Left lung (tissue), 10 donors: ENCODE results near the gene MAN1C1. TPM values are rescaled to one million over a fixed set of nuclear protein-coding genes. Genes with fewer than 3 reads are reported as not detected.

Source experiments
- ATAC-seq: fragments of 200-7000 bp; cut with Tn5 transposase; one replicate; pipeline ENCODE4 v1.9.1; 2020; ENCODE audit warnings: moderate library complexity
- DNase-seq, 4 donors: peaks; one replicate each; pipeline ENCODE4 v3.0.0-alpha.2; 2013 to 2020
- H3K27ac ChIP-seq, 2 donors: fragments of 200-600 bp; sonication (generic) in 1 of 2; one replicate each; pipeline versions ENCODE4 v1.5.0 to v1.8.0; 2020 to 2021
- H3K27me3 ChIP-seq, 2 donors: fragments of 200-600 bp; sonication (generic) in 1 of 2; one replicate each; pipeline versions ENCODE4 v1.5.0 to v1.8.0; 2020 to 2021
- H3K36me3 ChIP-seq, 2 donors: fragments of 200-600 bp; sonication (generic) in 1 of 2; one replicate each; pipeline versions ENCODE4 v1.5.0 to v1.8.0; 2020 to 2021
- H3K4me1 ChIP-seq, 2 donors: fragments of 200-600 bp; one replicate each; pipeline ENCODE4 v1.8.0; 2021
- H3K4me3 ChIP-seq, 2 donors: fragments of 200-600 bp; sonication (generic) in 1 of 2; one replicate each; pipeline versions ENCODE4 v1.5.0 to v1.8.0; 2020 to 2021; ENCODE audit warnings: mild to moderate bottlenecking in 1 of 2
- H3K9me3 ChIP-seq, 2 donors: fragments of 200-600 bp; sonication (generic) in 1 of 2; one replicate each; pipeline versions ENCODE4 v1.5.0 to v1.8.0; 2020 to 2021
- intact Hi-C, 2 donors: fragments of 100-400 bp; cut with DNase I; formaldehyde crosslinking; loops; one replicate each; pipeline versions ENCODE4 v1.11.2 to v1.14.2; 2022
- polyA plus RNA-seq, 6 donors: library from polyadenylated mRNA; unstranded; fragments of 120-200 nt; gene quantifications; one replicate each; pipeline ENCODE4 v1.2.1, GENCODE V29; 2013; ENCODE audit not compliant: insufficient read length in 6 of 6
- total RNA-seq, 2 donors: library from RNA; stranded (reverse); fragmentation: NEBNext Ultra II Directional; extraction: Animal tissue kit (Norgen Biotek cat#: 25700); gene quantifications; one replicate each; pipeline ENCODE4 v1.2.1, GENCODE V29; 2021
- TF ChIP-seq, protein P1 (sequence below), 2 donors: fragments of 200-600 bp; sonication (generic) in 1 of 2; IDR thresholded peaks; one replicate each; pipeline versions ENCODE4 v1.5.0 to v1.8.0; 2021; ENCODE audit warnings: antibody characterized with exemption in 2 of 2
- donor health status: DM: no; HTN: yes; CAD: no.
- donor health status: DM: no; HTN: no; CAD: no.

The MAN1C1 gene
- total and polyA plus RNA-seq, 8 donors: 14.9 to 20.3 (median 16.1) TPM

DNA sequence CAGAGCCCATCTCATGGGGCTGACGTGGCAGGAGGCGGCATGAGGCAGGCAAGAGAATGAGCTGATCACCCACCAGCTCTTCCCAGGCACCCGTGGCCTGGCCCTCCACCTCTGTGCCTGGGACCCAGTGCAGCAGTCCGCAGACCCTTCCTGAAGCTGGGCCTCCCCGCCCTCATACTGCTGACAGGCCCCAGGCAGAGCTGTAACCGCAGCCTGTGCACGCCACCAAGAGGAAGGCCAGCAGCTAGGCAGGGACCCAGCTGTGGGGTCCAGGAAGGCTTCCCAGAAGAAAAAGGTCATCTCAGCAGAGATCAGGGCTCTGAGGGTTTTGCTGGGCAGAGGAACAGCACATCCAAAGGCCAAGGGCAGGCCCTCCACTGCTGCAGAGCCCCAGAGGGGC lies 193.3 kb downstream of the MAN1C1 start:
- H3K36me3 ChIP-seq: peaks cover 0 to 83% of the 10 kb centered on the region in 2 donors
- no peak for ATAC-seq
- DNase-seq: no peak
- H3K27ac ChIP-seq: no peak overlapping the region
- TF ChIP-seq, protein P1, sequence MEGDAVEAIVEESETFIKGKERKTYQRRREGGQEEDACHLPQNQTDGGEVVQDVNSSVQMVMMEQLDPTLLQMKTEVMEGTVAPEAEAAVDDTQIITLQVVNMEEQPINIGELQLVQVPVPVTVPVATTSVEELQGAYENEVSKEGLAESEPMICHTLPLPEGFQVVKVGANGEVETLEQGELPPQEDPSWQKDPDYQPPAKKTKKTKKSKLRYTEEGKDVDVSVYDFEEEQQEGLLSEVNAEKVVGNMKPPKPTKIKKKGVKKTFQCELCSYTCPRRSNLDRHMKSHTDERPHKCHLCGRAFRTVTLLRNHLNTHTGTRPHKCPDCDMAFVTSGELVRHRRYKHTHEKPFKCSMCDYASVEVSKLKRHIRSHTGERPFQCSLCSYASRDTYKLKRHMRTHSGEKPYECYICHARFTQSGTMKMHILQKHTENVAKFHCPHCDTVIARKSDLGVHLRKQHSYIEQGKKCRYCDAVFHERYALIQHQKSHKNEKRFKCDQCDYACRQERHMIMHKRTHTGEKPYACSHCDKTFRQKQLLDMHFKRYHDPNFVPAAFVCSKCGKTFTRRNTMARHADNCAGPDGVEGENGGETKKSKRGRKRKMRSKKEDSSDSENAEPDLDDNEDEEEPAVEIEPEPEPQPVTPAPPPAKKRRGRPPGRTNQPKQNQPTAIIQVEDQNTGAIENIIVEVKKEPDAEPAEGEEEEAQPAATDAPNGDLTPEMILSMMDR (IDR thresholded peaks at IDR 0.05): no peak
- no peaks in the 10 kb centered on the region for H3K9me3 ChIP-seq
- peaks cover 15 to 42% of the 10 kb centered on the region in 2 donors for H3K4me1 ChIP-seq
- intact Hi-C loops: no loop called here
- H3K27me3 ChIP-seq: no peaks in the 10 kb centered on the region
- H3K4me3 ChIP-seq: no peak overlapping the region

GRCh38 chr1:25810341-25811299 lies 194.0 kb downstream of the MAN1C1 start:
- H3K36me3 ChIP-seq: peaks cover 0 to 87% of the 10 kb centered on the region in 2 donors
- intact Hi-C loops: no loop called here
- no peak overlapping the region for H3K4me3 ChIP-seq
- ATAC-seq: peak; percentile 81
- H3K27me3 ChIP-seq: no peaks in the 10 kb centered on the region
- H3K27ac ChIP-seq: no peak overlapping the region
- DNase-seq: peak; percentile 46 to 93 (median 66)
- TF ChIP-seq, protein P1 (IDR thresholded peaks at IDR 0.05): peak; percentile 92 to 94
- peaks cover 8 to 36% of the 10 kb centered on the region in 2 donors for H3K4me1 ChIP-seq
- H3K9me3 ChIP-seq: no peaks in the 10 kb centered on the region

DNA sequence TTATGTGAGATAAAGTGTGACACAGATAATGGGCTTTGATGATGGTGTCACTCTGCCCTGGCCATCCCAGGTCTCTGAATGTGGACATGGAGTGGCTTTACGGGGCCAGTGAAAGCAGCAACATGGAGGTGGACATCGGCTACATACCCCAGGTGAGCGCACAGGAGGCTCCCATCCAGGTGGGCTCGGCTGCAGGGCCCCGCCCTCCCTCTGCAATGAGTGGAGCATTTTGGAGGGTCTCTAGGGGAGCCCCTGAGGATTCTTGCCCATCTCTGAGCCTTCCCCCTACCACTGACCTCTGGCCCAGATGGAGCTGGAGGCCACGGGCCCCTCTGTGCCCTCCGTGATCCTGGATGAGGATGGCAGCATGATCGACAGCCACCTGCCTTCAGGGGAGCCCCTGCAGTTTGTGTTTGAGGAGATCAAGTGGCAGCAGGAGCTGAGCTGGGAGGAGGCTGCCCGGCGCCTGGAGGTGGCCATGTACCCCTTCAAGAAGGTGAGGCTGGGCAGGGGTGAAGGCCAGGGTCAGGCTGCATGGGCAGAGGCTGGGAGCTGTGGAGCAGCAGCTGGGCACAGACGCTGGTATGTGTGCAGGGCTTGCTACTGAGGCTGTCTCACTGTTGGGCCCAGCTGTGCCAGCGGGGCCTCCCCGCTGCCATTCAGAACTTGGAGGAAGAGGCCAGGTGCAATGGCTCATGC lies 194.9 kb downstream of the MAN1C1 start:
- TF ChIP-seq, protein P1 (IDR thresholded peaks at IDR 0.05): no peak
- H3K4me1 ChIP-seq: peaks cover under 1 to 28% of the 10 kb centered on the region in 2 donors
- H3K36me3 ChIP-seq: peaks cover 0 to 86% of the 10 kb centered on the region in 2 donors
- intact Hi-C loops: no loop called here
- DNase-seq (no peak), ATAC-seq (no peak)
- no peaks in the 10 kb centered on the region for H3K9me3 ChIP-seq
- H3K4me3 ChIP-seq: no peak overlapping the region
- no peak overlapping the region for H3K27ac ChIP-seq
- no peaks in the 10 kb centered on the region for H3K27me3 ChIP-seq

GRCh38 chr1:25813071-25813733 lies 196.6 kb downstream of the MAN1C1 start:
- Histone ChIP-seq H3K4me3 (no peak overlapping the region), H3K27me3 (no peaks in the 10 kb centered on the region), H3K4me1 (peaks cover 0 to 33% of the 10 kb centered on the region in 2 donors), H3K36me3 (peaks cover 0 to 69% of the 10 kb centered on the region in 2 donors), H3K9me3 (no peaks in the 10 kb centered on the region), H3K27ac (no peak overlapping the region)
- TF ChIP-seq, protein P1 (IDR thresholded peaks at IDR 0.05): no peak
- DNase-seq (no peak), ATAC-seq (no peak)
- intact Hi-C loops: no loop called here
